HepG2 (cell line): Measurements from ENCODE around the gene ABCC12. TPM values are rescaled to one million over a fixed set of nuclear protein-coding genes. Genes with fewer than 3 reads are reported as not detected.

Experiments used
- EP300 ChIP-seq, 3 experiments: sonication (generic) in 1 of 3; formaldehyde crosslinking in 1 of 3; IDR thresholded peaks; 2 replicates each; pipeline versions ENCODE4 v1.5.1 to v1.6.1; 2011 to 2020; ENCODE audit warnings: low read depth in 2 of 3, low read length in 2 of 3, borderline replicate concordance in 1 of 3, improper control_type of control experiment in 1 of 3, mild to moderate bottlenecking in 1 of 3, missing genetic modification reagents in 1 of 3, moderate library complexity in 1 of 3
- FOXA1 ChIP-seq, 2 experiments: fragments of 450-650 bp in 1 of 2; sonication (generic) in 1 of 2; formaldehyde crosslinking in 1 of 2; IDR thresholded peaks; 2 replicates each; pipeline versions ENCODE4 v1.4.0 to v1.6.1; 2016 to 2020; ENCODE audit warnings: missing genetic modification reagents in 1 of 2
- HNRNPLL ChIP-seq: fragments of 200-400 bp; formaldehyde crosslinking; IDR thresholded peaks from 2 replicates; pipeline ENCODE4 v1.6.1; 2017; ENCODE audit warnings: mild to moderate bottlenecking, low read depth, low read length; ENCODE audit not compliant: poor library complexity, severe bottlenecking
- MYNN ChIP-seq: sonication (generic); formaldehyde crosslinking; IDR thresholded peaks from 2 replicates; pipeline ENCODE4 v1.4.0; 2020; ENCODE audit warnings: mild to moderate bottlenecking, low read depth, missing genetic modification reagents
- SNRNP70 ChIP-seq: fragments of 200-400 bp; formaldehyde crosslinking; IDR thresholded peaks from 2 replicates; pipeline ENCODE4 v1.6.1; 2017; ENCODE audit warnings: mild to moderate bottlenecking, low read depth, low read length, moderate library complexity
- TAF1 ChIP-seq: sonication (generic); formaldehyde crosslinking; IDR thresholded peaks from 2 replicates; pipeline ENCODE4 v1.4.0; 2020; ENCODE audit warnings: missing genetic modification reagents
- ZFP82 ChIP-seq: sonication (generic); formaldehyde crosslinking; IDR thresholded peaks from 2 replicates; pipeline ENCODE4 v1.5.1; 2020; ENCODE audit warnings: mild to moderate bottlenecking, missing genetic modification reagents, borderline replicate concordance
- ZFYVE20 ChIP-seq: sonication (generic); formaldehyde crosslinking; IDR thresholded peaks from 2 replicates; pipeline ENCODE4 v1.8.0; 2023; ENCODE audit warnings: low read depth, mild to moderate bottlenecking, moderate library complexity, missing genetic modification reagents, borderline replicate concordance
- ZMYM3 ChIP-seq: sonication (generic); formaldehyde crosslinking; IDR thresholded peaks from 2 replicates; pipeline ENCODE4 v1.5.1; 2020; ENCODE audit warnings: mild to moderate bottlenecking, missing genetic modification reagents
- ZNF546 ChIP-seq: sonication (generic); formaldehyde crosslinking; conservative IDR thresholded peaks from 2 replicates; pipeline ENCODE4 v1.8.1; 2023; ENCODE audit warnings: mild to moderate bottlenecking, missing genetic modification reagents
- polyA plus RNA-seq, 8 experiments: library from polyadenylated mRNA; depleted of rRNA in 3 of 8; stranded (reverse) in 7 of 8; unstranded in 1 of 8; fragments of >200 nt; fragmentation: Illumina TruSeq in 4 of 8; extraction: Trizol in 4 of 8; gene quantifications; 2 replicates each; pipeline versions ENCODE4 v1.2.1 to v1.2.3, GENCODE V29; 2011 to 2016; ENCODE audit warnings: low read depth in 4 of 8, missing spikeins in 1 of 8, mixed read lengths in 1 of 8; ENCODE audit not compliant: insufficient read depth in 1 of 8
- total RNA-seq, 5 experiments: library from RNA; depleted of rRNA; stranded (reverse); fragments of >200 nt; fragmentation: Illumina TruSeq; extraction: Trizol; gene quantifications; 2 replicates each; pipeline ENCODE4 v1.2.3, GENCODE V29; 2016; ENCODE audit warnings: low read depth in 1 of 5
- TF ChIP-seq, protein P1 (sequence below): IDR thresholded peaks from 2 replicates; pipeline ENCODE4 v1.4.0; 2020; ENCODE audit warnings: mild to moderate bottlenecking, missing genetic modification reagents
- TF ChIP-seq, protein P2 (sequence below): IDR thresholded peaks from 2 replicates; pipeline ENCODE4 v1.6.1; 2018; ENCODE audit warnings: missing genetic modification reagents
- TF ChIP-seq, protein P3 (sequence below): sonication (generic); formaldehyde crosslinking; IDR thresholded peaks from 2 replicates; pipeline ENCODE4 v1.4.0; 2020; ENCODE audit warnings: missing genetic modification reagents

Gene ABCC12
- total and polyA plus RNA-seq, 2 of the 13 experiments (the other 11 are each of a cell fraction or from before 2014, with no cell fraction given), result not detected

DNA sequence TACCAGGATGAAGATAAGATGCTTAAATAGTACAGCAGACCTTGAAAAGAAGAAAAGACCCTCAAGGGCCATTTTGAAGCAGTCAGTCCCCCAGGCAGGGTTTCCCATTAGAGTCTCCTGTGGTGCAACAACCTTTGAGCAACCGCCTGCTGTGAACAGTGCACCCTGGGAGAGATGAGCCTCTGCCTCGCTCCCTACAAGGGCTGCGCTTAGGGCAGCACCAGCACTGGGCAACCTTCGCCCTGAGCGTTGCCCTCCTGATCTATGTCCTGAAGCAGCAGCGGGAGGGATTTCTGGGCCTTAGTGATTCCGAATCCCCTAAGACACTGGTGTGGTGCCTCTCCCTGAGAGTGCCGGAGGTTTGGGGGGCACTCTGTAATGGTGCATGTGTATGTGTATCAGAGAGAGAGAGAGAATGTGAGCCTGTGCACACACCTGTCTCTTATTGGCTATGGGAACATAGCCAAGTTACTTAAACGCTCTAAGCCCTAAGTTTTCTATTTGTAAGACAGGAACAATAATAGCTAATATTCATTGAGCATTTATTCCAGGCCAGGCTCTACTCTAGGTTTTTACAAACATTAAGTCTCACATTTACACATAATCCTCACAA, 25.2 kb upstream of the ABCC12 start (continued):
- TF ChIP-seq, protein P1, sequence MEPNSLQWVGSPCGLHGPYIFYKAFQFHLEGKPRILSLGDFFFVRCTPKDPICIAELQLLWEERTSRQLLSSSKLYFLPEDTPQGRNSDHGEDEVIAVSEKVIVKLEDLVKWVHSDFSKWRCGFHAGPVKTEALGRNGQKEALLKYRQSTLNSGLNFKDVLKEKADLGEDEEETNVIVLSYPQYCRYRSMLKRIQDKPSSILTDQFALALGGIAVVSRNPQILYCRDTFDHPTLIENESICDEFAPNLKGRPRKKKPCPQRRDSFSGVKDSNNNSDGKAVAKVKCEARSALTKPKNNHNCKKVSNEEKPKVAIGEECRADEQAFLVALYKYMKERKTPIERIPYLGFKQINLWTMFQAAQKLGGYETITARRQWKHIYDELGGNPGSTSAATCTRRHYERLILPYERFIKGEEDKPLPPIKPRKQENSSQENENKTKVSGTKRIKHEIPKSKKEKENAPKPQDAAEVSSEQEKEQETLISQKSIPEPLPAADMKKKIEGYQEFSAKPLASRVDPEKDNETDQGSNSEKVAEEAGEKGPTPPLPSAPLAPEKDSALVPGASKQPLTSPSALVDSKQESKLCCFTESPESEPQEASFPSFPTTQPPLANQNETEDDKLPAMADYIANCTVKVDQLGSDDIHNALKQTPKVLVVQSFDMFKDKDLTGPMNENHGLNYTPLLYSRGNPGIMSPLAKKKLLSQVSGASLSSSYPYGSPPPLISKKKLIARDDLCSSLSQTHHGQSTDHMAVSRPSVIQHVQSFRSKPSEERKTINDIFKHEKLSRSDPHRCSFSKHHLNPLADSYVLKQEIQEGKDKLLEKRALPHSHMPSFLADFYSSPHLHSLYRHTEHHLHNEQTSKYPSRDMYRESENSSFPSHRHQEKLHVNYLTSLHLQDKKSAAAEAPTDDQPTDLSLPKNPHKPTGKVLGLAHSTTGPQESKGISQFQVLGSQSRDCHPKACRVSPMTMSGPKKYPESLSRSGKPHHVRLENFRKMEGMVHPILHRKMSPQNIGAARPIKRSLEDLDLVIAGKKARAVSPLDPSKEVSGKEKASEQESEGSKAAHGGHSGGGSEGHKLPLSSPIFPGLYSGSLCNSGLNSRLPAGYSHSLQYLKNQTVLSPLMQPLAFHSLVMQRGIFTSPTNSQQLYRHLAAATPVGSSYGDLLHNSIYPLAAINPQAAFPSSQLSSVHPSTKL (CRISPR knock-in tag), result peak; percentile 52; the same call in 1 of the 2 replicates
- TF ChIP-seq, protein P2, sequence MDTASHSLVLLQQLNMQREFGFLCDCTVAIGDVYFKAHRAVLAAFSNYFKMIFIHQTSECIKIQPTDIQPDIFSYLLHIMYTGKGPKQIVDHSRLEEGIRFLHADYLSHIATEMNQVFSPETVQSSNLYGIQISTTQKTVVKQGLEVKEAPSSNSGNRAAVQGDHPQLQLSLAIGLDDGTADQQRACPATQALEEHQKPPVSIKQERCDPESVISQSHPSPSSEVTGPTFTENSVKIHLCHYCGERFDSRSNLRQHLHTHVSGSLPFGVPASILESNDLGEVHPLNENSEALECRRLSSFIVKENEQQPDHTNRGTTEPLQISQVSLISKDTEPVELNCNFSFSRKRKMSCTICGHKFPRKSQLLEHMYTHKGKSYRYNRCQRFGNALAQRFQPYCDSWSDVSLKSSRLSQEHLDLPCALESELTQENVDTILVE (CRISPR knock-in tag), result no peak
- TF ChIP-seq, protein P3, sequence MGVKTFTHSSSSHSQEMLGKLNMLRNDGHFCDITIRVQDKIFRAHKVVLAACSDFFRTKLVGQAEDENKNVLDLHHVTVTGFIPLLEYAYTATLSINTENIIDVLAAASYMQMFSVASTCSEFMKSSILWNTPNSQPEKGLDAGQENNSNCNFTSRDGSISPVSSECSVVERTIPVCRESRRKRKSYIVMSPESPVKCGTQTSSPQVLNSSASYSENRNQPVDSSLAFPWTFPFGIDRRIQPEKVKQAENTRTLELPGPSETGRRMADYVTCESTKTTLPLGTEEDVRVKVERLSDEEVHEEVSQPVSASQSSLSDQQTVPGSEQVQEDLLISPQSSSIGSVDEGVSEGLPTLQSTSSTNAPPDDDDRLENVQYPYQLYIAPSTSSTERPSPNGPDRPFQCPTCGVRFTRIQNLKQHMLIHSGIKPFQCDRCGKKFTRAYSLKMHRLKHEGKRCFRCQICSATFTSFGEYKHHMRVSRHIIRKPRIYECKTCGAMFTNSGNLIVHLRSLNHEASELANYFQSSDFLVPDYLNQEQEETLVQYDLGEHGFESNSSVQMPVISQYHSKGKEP (CRISPR knock-in tag), result no peak
- TF ChIP-seq FOXA1 (IDR thresholded peaks at IDR 0.05) (no peak), FOXA1 (CRISPR knock-in tag; IDR thresholded peaks at IDR 0.05) (0 out of 2 replicates have a peak, but pooled peaks have one; percentile 16), MYNN (CRISPR knock-in tag) (no peak), TAF1 (no peak), ZFP82 (CRISPR knock-in tag) (no peak), ZMYM3 (peak; percentile 65; the same call in 1 of the 2 replicates), ZNF546 (no peak), SNRNP70 (no peak), EP300 (IDR thresholded peaks at IDR 0.05; ENCODE audit: low read depth in 2 of 2, low read length in 2 of 2) (peak in 1 of 2 experiments; percentile 8; a peak in 1 of 4 replicates), EP300 (CRISPR knock-in tag; IDR thresholded peaks at IDR 0.05; ENCODE audit: borderline replicate concordance) (no peak), ZFYVE20 (CRISPR knock-in tag) (no peak), HNRNPLL (no peak)
